HepG2 (cell line): ENCODE measurements around the gene COLEC12. TPM values are rescaled to one million over a fixed set of nuclear protein-coding genes. Genes with fewer than 3 reads are reported as not detected.

ENCODE experiments used
- ELF3 ChIP-seq: IDR thresholded peaks from 2 replicates; pipeline ENCODE4 v1.6.1; 2016; ENCODE audit warnings: missing genetic modification reagents, missing compliant biosample characterization
- FOXA3 ChIP-seq: IDR thresholded peaks from 2 replicates; pipeline ENCODE4 v1.6.1; 2016; ENCODE audit warnings: missing genetic modification reagents, missing compliant biosample characterization
- GATA4 ChIP-seq: sonication (generic); IDR thresholded peaks from 2 replicates; pipeline ENCODE4 v1.6.1; 2016; ENCODE audit warnings: antibody characterized with exemption, low read depth, borderline replicate concordance
- GTF3A ChIP-seq: sonication (generic); formaldehyde crosslinking; conservative IDR thresholded peaks from 2 replicates; pipeline ENCODE4 v1.4.0; 2020; ENCODE audit warnings: mild to moderate bottlenecking, missing genetic modification reagents
- HNRNPUL1 ChIP-seq: fragments of 200-400 bp; formaldehyde crosslinking; IDR thresholded peaks from 2 replicates; pipeline ENCODE4 v1.6.1; 2017; ENCODE audit warnings: low read depth, mild to moderate bottlenecking, low read length, moderate library complexity
- IRF2 ChIP-seq: IDR thresholded peaks from 2 replicates; pipeline ENCODE4 v1.6.1; 2018; ENCODE audit warnings: missing genetic modification reagents, missing compliant biosample characterization
- KDM6A ChIP-seq: IDR thresholded peaks from 2 replicates; pipeline ENCODE4 v1.6.1; 2016; ENCODE audit warnings: low read depth
- MED13 ChIP-seq: sonication (generic); formaldehyde crosslinking; IDR thresholded peaks from 2 replicates; pipeline ENCODE4 v1.5.0; 2020; ENCODE audit warnings: missing genetic modification reagents
- PHF21A ChIP-seq: sonication (generic); formaldehyde crosslinking; IDR thresholded peaks from 2 replicates; pipeline ENCODE4 v1.5.0; 2020; ENCODE audit warnings: mild to moderate bottlenecking, missing genetic modification reagents
- SATB2 ChIP-seq: sonication (generic); formaldehyde crosslinking; IDR thresholded peaks from 2 replicates; pipeline ENCODE4 v1.5.0; 2020; ENCODE audit warnings: missing genetic modification reagents
- SKI ChIP-seq: fragments of 450-650 bp; IDR thresholded peaks from one replicate; pipeline ENCODE4 v1.6.1; 2018; ENCODE audit warnings: mild to moderate bottlenecking; ENCODE audit not compliant: partially characterized antibody
- SP1 ChIP-seq, 2 experiments: fragments of 450-650 bp in 1 of 2; sonication (generic) in 1 of 2; formaldehyde crosslinking in 1 of 2; IDR thresholded peaks; 2 replicates each; pipeline versions ENCODE4 v1.4.0 to v1.6.1; 2016 to 2020; ENCODE audit warnings: missing genetic modification reagents in 1 of 2
- ZNF326 ChIP-seq: sonication (generic); formaldehyde crosslinking; IDR thresholded peaks from 2 replicates; pipeline ENCODE4 v1.4.0; 2020; ENCODE audit warnings: missing genetic modification reagents, borderline replicate concordance
- ZNF549 ChIP-seq: sonication (generic); formaldehyde crosslinking; IDR thresholded peaks from 2 replicates; pipeline ENCODE4 v1.5.0; 2020; ENCODE audit warnings: missing genetic modification reagents
- ZNF564 ChIP-seq: sonication (generic); formaldehyde crosslinking; IDR thresholded peaks from 2 replicates; pipeline ENCODE4 v1.8.1; 2023; ENCODE audit warnings: mild to moderate bottlenecking, missing genetic modification reagents
- ZNF747 ChIP-seq: sonication (generic); formaldehyde crosslinking; IDR thresholded peaks from 2 replicates; pipeline ENCODE4 v1.8.1; 2023; ENCODE audit warnings: missing genetic modification reagents, mild to moderate bottlenecking, borderline replicate concordance
- ZSCAN22 ChIP-seq: sonication (generic); formaldehyde crosslinking; IDR thresholded peaks from 2 replicates; pipeline ENCODE4 v1.4.0; 2020; ENCODE audit warnings: mild to moderate bottlenecking, missing genetic modification reagents
- polyA plus RNA-seq, 8 experiments: library from polyadenylated mRNA; depleted of rRNA in 3 of 8; stranded (reverse) in 7 of 8; unstranded in 1 of 8; fragments of >200 nt; fragmentation: Illumina TruSeq in 4 of 8; extraction: Trizol in 4 of 8; gene quantifications; 2 replicates each; pipeline versions ENCODE4 v1.2.1 to v1.2.3, GENCODE V29; 2011 to 2016; ENCODE audit warnings: low read depth in 4 of 8, missing spikeins in 1 of 8, mixed read lengths in 1 of 8; ENCODE audit not compliant: insufficient read depth in 1 of 8
- total RNA-seq, 5 experiments: library from RNA; depleted of rRNA; stranded (reverse); fragments of >200 nt; fragmentation: Illumina TruSeq; extraction: Trizol; gene quantifications; 2 replicates each; pipeline ENCODE4 v1.2.3, GENCODE V29; 2016; ENCODE audit warnings: low read depth in 1 of 5
- TF ChIP-seq, protein P1 (sequence below): IDR thresholded peaks from 2 replicates; pipeline ENCODE4 v1.6.1; 2016; ENCODE audit warnings: mild to moderate bottlenecking
- TF ChIP-seq, protein P2 (sequence below): sonication (generic); formaldehyde crosslinking; IDR thresholded peaks from 2 replicates; pipeline ENCODE4 v1.8.0; 2022; ENCODE audit warnings: mild to moderate bottlenecking, missing genetic modification reagents, moderate library complexity
- TF ChIP-seq, protein P3 (sequence below): IDR thresholded peaks from 2 replicates; pipeline ENCODE4 v1.6.1; 2012; ENCODE audit warnings: low read length, improper control_type of control experiment
- TF ChIP-seq, protein P4 (sequence below): sonication (generic); formaldehyde crosslinking; IDR thresholded peaks from 2 replicates; pipeline ENCODE4 v1.4.0; 2020; ENCODE audit warnings: missing genetic modification reagents
- TF ChIP-seq, protein P5 (sequence below): IDR thresholded peaks from 2 replicates; pipeline ENCODE4 v1.6.1; 2012; ENCODE audit warnings: inconsistent platforms

COLEC12 gene
- total and polyA plus RNA-seq, 2 of the 13 experiments (the other 11 are each of a cell fraction or from before 2014, with no cell fraction given) = 0.02 to 0.11 TPM

DNA sequence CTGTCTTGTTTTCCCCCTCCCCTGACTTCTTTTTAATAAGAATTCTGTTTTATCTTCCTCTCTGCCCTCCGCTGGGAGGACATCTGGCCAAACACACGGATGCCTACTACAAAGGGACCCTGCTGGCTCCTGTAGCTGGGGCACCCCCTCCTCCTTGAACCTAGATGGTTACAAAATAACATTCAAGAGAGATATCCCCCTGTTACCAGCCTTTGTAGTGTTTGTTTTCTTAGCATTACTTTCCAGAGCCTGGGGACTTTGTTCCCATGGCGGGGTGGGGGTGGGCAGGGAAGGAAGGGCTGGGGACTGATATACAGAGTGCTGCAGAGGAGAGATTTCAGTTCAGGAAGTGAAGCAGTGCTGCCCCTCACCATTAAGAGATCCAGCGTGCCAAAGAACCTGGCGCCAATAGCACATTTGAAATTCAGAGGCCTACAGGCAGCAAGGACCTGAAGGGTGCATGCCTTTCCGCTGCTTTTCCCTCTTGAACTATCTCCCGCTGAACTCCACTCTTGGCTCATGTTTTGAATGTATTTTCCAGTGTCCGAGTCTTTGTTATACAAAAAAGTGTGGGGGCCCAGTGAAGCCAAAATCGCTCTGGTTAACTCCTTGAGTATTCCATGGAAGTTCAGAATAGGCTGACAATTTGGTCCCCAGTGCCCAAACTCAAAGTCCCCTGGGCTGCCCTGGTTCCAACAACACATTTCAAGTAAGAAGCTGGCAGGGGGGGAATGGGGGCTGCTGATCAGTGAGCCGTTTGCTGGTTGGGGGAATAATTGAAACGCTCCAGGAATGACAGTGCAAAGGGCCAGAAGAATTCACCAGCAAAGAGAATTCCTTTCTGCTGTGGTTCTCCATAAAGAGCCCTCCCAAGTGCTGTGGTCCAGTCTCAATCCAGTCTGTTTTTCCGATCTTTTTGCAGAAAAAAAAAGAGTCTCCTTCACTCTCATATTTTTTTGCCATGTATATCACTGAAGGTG, 137.9 kb downstream of the COLEC12 start (continued):
- TF ChIP-seq, protein P1, sequence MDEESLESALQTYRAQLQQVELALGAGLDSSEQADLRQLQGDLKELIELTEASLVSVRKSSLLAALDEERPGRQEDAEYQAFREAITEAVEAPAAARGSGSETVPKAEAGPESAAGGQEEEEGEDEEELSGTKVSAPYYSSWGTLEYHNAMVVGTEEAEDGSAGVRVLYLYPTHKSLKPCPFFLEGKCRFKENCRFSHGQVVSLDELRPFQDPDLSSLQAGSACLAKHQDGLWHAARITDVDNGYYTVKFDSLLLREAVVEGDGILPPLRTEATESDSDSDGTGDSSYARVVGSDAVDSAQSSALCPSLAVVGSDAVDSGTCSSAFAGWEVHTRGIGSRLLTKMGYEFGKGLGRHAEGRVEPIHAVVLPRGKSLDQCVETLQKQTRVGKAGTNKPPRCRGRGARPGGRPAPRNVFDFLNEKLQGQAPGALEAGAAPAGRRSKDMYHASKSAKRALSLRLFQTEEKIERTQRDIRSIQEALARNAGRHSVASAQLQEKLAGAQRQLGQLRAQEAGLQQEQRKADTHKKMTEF (CRISPR knock-in tag) = peak; percentile 52
- TF ChIP-seq ZSCAN22 (CRISPR knock-in tag) (no peak), ELF3 (CRISPR knock-in tag) (peak; percentile 55; the same call in 1 of the 2 replicates), SATB2 (no peak), ZNF549 (no peak), IRF2 (no peak), ZNF564 (CRISPR knock-in tag) (0 out of 2 replicates have a peak, but pooled peaks have one; percentile 71), SP1 (IDR thresholded peaks at IDR 0.05) (no peak), SP1 (CRISPR knock-in tag; IDR thresholded peaks at IDR 0.05) (no peak), PHF21A (peak; percentile 52; the same call in 1 of the 2 replicates), GATA4 (no peak), MED13 (no peak), ZNF747 (CRISPR knock-in tag) (peak; percentile 76; the same call in 1 of the 2 replicates), HNRNPUL1 (no peak), KDM6A (peak; percentile 43; the same call in 1 of the 2 replicates), FOXA3 (CRISPR knock-in tag) (0 out of 2 replicates have a peak, but pooled peaks have one; percentile 9), GTF3A (CRISPR knock-in tag) (no peak), ZNF326 (CRISPR knock-in tag) (no peak), SKI (no peak)
- TF ChIP-seq, protein P2, sequence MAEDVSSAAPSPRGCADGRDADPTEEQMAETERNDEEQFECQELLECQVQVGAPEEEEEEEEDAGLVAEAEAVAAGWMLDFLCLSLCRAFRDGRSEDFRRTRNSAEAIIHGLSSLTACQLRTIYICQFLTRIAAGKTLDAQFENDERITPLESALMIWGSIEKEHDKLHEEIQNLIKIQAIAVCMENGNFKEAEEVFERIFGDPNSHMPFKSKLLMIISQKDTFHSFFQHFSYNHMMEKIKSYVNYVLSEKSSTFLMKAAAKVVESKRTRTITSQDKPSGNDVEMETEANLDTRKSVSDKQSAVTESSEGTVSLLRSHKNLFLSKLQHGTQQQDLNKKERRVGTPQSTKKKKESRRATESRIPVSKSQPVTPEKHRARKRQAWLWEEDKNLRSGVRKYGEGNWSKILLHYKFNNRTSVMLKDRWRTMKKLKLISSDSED (CRISPR knock-in tag) = no peak
- TF ChIP-seq, protein P3, sequence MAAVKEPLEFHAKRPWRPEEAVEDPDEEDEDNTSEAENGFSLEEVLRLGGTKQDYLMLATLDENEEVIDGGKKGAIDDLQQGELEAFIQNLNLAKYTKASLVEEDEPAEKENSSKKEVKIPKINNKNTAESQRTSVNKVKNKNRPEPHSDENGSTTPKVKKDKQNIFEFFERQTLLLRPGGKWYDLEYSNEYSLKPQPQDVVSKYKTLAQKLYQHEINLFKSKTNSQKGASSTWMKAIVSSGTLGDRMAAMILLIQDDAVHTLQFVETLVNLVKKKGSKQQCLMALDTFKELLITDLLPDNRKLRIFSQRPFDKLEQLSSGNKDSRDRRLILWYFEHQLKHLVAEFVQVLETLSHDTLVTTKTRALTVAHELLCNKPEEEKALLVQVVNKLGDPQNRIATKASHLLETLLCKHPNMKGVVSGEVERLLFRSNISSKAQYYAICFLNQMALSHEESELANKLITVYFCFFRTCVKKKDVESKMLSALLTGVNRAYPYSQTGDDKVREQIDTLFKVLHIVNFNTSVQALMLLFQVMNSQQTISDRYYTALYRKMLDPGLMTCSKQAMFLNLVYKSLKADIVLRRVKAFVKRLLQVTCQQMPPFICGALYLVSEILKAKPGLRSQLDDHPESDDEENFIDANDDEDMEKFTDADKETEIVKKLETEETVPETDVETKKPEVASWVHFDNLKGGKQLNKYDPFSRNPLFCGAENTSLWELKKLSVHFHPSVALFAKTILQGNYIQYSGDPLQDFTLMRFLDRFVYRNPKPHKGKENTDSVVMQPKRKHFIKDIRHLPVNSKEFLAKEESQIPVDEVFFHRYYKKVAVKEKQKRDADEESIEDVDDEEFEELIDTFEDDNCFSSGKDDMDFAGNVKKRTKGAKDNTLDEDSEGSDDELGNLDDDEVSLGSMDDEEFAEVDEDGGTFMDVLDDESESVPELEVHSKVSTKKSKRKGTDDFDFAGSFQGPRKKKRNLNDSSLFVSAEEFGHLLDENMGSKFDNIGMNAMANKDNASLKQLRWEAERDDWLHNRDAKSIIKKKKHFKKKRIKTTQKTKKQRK = no peak
- TF ChIP-seq, protein P4, sequence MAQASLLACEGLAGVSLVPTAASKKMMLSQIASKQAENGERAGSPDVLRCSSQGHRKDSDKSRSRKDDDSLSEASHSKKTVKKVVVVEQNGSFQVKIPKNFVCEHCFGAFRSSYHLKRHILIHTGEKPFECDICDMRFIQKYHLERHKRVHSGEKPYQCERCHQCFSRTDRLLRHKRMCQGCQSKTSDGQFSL (CRISPR knock-in tag) = peak; percentile 8; the same call in 1 of the 2 replicates
- TF ChIP-seq, protein P5, sequence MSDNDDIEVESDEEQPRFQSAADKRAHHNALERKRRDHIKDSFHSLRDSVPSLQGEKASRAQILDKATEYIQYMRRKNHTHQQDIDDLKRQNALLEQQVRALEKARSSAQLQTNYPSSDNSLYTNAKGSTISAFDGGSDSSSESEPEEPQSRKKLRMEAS = peak; percentile 19; the same call in 1 of the 2 replicates
